Astrocyte (in vitro differentiated cells and primary cell): ENCODE data around the gene SCTR.

Experiments used
- EZH2 ChIP-seq: IDR thresholded peaks from 2 replicates; pipeline ENCODE4 v1.6.1; 2012; ENCODE audit warnings: mild to moderate bottlenecking, low read length, inconsistent platforms; ENCODE audit not compliant: insufficient read depth
- TF ChIP-seq, protein P1 (sequence below): IDR thresholded peaks from 2 replicates; pipeline ENCODE4 v1.5.1; 2011; ENCODE audit warnings: low read depth, mild to moderate bottlenecking, inconsistent platforms, low read length, moderate library complexity; ENCODE audit not compliant: insufficient read depth

GRCh38 chr2:119531292-119531691, 7.0 kb upstream of the SCTR start:
- TF ChIP-seq, protein P1, sequence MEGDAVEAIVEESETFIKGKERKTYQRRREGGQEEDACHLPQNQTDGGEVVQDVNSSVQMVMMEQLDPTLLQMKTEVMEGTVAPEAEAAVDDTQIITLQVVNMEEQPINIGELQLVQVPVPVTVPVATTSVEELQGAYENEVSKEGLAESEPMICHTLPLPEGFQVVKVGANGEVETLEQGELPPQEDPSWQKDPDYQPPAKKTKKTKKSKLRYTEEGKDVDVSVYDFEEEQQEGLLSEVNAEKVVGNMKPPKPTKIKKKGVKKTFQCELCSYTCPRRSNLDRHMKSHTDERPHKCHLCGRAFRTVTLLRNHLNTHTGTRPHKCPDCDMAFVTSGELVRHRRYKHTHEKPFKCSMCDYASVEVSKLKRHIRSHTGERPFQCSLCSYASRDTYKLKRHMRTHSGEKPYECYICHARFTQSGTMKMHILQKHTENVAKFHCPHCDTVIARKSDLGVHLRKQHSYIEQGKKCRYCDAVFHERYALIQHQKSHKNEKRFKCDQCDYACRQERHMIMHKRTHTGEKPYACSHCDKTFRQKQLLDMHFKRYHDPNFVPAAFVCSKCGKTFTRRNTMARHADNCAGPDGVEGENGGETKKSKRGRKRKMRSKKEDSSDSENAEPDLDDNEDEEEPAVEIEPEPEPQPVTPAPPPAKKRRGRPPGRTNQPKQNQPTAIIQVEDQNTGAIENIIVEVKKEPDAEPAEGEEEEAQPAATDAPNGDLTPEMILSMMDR: peak; percentile 11
- no peak for TF ChIP-seq EZH2
